HG03432 (cell line): ENCODE results near the gene TMEM74B.

ENCODE experiments used
- ATAC-seq: cut with Tn5 transposase; IDR thresholded peaks from one replicate; pipeline ENCODE4 v1.9.1; 2021; ENCODE audit warnings: mild to moderate bottlenecking, moderate library complexity; ENCODE audit not compliant: unreplicated experiment

The TMEM74B gene

DNA sequence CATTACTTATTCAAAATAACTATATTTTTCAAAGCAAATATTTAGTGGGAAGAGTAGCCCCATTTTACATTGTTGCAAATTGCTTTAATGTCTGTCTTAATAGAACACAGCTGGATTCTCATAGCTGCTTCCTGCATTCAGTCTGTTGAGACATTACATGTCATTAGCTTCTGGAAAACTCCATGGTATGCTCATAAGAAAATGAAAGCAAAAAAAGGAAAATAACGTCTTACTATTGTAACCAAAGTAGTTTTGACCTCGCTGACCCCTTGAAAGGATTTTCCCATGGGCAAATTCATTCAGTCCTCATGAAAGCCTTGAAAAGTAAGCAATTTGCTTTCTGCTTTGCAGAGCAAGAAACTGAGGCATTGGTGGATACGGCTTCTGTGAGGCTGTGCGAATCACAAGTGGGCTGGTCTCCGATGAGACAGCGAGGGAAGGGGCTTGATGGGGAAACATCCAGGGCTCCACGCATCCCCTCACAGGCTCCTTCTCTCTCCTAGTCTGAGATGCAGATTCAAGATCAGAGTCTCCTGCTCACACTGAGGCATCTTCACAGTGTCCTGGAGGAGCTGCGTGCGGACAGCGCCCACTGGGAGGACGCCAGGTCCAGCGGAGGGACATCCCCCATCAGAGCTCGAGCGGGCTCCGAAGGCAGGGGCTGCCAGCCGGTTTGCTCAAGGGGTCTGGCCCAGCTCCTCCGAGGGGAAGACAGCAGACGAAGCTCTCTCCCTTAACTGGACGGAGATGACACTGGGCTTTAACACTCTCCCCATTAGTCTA, 21.8 kb upstream of the TMEM74B start:
- no peak for ATAC-seq

DNA sequence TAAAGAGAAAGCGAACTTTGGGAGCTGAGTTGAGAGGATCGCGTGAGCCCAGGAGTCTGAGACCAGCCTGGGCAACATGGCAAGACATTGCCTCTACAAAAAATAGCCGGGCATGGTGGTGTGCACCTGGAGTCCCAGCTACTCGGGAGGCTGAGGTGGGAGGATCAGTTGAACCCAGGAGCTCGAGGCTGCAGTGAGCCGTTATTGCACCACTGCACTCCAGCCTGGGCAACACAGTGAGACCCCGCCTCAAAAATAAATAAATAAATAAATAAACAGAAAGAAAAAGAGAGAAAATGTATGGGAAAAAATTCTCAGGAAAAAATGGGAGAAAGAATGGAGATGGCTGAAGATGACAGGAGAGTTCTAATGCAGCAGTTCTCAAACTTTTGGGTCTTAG, 21.0 kb upstream of the TMEM74B start:
- ATAC-seq: no peak

DNA sequence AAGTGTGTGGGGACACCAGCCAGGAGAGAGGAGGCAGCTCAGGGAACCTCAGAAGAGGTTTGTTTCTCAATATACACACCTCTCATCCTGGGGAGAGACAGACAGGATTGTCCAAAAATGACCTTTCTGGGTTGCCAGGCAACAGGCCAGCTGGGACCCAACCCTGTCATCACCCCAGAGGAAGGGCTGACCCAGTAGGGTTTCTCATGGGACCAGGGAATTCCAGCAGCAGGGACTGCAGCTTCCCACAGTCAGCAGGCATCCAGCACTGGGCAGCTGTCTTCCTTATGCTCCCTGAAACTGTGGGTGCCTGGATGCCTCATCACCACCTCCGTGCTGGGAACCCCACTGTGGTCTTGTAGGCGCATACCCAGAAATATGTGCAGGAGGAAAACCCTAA, 19.8 kb upstream of the TMEM74B start:
- no peak for ATAC-seq

DNA sequence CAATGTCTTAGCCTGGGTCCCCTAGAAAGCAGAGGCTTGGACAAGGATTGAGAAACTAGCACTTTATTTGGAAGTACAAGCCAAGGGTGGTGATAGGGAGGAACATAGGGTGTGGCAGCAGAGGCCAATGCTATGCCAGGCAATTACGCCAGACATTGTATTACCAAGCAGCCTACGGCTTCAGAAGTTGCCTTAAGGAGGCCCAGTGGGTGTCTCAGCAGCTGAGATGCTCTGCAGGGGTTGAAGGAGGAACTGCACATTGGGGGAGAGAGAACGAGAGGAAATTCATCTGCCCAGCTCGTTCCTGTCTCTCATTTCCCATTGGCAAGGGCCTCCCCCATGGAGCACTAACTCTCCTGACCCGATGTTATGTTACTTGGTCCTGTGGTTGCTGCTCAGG, 19.3 kb upstream of the TMEM74B start:
- no peak for ATAC-seq

DNA sequence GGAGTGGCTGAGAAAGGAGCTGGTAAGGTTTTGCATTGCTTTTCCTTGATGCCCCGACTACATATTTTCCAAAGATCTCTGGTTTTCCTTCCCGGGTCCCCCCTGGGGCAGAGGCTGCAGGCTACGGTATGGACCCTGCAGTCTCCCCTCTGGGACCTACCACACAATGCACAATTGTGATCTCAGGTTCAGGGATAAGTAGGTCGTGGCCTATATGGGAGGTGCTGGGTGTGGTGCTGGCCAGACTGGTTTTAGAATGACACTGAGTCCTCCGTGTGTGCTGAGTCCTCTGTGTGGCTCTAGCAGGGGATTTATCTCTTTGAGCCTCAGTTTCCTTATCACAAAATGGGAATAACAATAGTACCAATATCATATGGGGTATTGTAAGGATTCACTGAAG, 18.8 kb upstream of the TMEM74B start:
- ATAC-seq: no peak

DNA sequence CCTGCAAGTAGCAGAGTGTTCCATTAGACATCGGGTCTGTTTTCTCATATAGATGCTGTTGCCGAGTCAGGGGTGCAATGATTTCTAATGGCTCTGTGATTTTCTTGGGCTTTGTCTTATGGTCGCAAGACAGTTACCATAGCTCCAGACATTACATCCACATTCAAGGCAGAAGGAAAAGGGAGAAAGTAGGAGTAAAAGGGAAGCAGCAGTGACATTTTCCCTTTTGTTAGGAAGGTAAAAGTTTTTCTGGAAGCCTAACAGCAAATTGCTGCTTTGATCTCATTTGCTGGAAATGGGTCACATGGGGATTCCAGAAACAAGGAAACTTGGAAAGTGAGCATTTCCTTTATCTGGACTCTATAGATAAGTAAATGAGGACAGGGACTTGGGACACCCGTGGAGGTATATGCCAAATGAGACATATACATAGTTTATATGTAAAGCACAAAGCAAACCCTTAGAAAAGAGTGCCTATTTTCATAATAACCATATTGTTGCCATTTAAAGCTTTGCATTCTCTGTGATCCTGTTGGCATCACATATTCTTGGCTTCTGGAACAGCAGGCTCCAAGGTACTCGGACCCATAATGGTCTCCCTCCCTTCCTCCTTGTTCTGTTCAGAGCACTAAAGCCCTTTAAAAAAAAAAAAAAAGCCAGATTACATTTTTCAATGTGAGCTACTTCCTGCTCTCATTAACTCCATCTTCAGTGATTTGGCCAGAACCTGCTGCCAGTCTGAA, 18.2 kb upstream of the TMEM74B start, which contains the start of gene C20orf202:
Gene C20orf202, plus strand, starts transcription at position 693 of the 743 bp plus-strand sequence. CDS start 132 bp downstream, outside the sequence.
- ATAC-seq: no peak

DNA sequence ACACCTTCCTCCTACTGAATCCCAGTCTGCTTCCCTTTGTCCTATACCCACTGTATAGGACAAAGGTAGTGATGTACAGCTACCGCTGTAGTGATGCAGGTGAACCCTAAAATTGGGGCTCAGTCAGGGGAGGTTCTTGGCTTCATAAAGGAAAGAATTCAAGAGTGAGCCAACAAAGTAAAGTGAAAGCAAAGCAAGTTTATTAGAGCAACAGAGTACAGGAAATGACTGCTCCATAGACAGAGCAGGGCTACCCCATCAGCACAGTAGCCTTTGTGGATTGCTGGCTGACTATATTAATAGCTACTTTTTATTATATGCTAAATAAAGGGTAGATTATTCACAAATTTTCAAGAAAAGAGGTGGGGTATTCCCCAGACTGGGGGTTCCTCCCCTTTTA, 15.2 kb upstream of the TMEM74B start:
- no peak for ATAC-seq

DNA sequence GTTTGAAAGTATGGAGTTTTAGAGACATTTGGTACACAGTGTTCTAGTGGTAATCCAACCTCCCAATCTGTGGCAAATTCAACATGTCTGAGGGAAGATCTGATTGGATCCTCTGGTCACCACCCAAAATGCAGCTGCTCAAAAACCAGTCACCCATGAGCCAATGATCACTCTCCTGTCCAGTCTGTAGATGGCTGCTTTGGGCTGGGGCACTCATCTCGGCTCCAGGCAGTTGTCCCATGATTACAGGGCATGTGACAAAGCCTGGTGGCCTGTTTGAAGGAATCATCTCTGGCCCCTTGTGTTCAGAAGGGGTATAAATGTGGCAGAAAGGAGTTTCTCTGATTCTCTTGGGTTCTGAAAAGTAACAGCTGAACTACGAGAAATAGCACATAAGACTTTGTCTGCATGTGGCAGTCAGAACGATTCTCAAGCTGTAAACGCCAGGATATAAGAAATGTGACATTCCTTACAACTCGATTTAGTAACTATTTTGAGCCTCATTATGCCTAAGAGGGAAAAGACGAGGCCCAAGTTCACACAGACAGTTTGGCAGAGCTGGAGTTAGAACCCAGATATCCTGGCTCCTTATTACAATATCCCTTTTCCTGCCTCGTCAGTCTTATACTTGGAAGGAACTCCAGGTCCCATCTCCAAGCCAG, 14.6 kb upstream of the TMEM74B start:
- no peak for ATAC-seq

DNA sequence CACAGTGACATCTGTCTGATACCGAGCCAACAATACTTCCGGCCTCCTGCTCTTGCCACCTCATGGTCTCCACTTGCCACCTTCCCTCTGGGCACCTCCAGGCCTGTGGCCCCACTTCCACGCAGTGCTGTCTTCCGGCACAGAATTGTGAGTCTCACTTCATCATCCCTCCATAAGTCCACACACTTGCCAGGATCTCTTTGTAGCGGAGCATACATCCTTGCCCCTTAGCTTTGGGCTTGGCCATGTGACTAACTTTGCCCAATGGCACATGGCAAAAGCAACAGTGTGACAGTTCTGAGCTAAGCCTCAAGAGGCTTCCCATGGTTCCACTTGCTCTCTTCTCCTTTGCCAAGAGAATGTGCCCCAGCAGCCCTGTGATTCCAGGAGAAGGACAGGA, 14.0 kb upstream of the TMEM74B start:
- ATAC-seq: no peak

DNA sequence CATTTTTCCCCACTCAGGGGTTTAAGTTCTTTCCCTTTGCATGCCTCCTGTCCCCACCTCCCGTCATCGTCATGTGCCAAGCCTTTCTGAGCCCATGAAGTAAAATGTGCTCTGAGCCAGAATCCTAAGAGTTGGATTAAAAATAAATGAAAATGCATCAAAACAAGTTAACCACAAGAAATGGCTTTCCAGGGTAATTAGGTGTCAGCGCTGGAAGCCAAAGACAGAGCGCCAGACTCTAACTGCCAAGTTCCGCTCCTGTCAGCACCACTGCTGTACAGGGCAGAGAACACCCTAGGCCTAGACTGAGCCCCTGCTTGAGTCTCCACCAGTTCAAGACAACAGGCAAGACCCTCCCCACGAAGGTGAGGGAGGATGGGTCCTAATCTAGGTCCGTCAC, 13.0 kb upstream of the TMEM74B start:
- ATAC-seq: no peak

DNA sequence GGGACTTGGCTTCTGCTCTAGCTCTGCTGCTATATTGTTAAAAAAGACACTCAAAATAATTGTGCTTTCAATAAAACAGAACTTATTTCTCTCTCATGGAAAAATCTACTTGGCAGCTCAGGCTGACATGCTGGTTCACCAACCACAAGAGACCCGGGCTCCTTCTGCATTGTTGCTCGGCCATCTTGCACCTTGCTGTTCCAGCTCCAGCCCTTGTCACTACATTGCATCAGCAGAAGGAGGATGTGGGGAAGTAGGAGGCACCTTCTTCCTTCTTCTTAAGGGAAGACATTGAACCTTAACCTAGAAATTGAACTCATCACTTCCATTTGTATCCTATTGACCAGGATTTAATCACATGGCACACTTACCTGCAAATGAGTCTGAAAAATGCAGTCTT, 11.9 kb upstream of the TMEM74B start:
- no peak for ATAC-seq

DNA sequence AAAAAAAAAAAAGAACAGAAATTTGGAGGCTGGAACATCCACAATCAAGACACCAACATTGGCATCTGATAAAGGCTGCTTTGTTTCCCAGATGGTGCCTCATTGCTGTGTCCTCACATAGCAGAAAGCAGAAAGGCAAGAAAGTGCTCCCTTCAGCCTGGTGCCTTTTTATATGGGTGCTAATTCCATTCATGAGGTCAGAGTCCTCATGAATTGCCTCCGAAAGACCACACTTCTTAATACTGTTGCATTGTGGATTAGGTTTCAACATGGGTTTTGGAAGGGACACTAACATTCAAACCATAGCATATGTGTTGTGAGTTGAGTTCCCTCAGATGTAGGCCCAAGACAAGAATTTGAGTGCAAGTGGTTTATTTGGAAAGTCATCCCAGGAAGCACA, 10.4 kb upstream of the TMEM74B start:
- ATAC-seq: no peak

DNA sequence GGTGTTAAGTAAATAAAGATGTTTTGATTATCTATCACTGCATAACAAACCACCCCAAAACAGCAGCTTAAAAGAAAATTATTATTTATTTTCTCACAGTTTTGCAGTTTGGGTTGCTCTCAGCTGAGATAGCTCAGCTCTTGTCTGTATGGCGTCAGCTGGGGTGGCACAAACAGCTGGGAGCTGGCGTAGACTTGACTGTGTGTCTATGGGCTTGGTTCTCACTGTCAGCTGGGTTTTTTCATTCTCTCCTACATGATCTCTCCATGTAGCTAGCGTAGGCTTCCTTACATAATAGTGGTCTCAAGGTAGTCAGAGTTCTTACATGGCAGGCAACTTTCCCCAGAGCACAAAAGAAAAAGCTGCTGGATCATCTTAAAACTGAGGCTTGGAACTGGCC, 6.5 kb upstream of the TMEM74B start:
- ATAC-seq: no peak

DNA sequence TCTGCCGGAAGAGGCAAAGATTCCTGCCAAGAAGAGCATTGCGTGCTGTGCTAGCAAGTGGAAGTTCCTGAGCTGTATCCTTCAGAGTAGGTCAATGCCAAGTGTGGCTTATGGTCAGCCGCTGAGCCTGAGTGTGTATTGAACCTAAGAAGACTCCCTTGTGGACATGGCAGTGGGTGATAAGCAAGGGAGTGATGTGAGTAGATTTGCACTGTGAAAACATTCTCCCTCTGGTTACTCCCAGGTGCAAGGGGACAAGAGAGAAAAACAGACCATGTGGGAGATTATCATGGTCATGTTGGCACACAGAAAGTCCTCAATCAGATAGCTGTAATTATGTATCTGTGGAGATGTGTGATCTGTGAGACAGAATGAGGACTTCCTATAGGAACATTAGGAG, 6.1 kb upstream of the TMEM74B start:
- no peak for ATAC-seq

DNA sequence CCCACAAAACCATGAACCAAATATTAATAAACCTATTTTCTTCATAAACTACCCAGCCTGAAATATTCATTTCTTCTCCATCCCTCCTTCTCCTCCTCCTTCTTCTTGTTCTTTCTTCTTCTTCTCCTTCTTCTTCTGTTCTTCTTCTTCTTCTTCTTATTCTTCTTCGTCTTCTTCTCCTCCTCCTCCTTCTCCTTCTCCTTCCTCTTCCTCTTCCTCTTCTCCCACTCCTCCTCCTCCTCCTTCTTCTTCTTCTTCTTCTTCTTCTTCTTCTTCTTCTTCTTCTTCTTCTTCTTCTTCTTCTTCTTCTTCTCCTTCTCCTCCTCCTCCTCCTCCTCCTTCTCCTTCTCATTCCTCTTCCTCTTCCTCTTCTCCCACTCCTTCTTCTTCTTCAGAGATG, 5.0 kb upstream of the TMEM74B start:
- ATAC-seq: no peak

DNA sequence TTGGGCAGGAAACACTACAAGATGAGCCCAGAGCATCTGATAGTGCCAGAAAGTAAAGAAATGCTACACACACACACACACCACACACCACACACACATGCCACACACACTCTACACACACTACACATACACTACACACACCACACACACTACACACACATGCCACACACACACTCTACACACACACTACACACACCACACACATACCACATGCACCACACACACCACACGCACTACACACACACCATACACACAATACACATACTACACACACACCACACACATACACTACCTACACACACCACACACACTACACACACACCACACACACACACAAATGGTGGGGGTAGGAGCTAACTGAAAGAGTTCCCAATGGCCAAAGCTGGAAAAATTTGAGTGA, 3.6 kb upstream of the TMEM74B start:
- ATAC-seq: no peak

DNA sequence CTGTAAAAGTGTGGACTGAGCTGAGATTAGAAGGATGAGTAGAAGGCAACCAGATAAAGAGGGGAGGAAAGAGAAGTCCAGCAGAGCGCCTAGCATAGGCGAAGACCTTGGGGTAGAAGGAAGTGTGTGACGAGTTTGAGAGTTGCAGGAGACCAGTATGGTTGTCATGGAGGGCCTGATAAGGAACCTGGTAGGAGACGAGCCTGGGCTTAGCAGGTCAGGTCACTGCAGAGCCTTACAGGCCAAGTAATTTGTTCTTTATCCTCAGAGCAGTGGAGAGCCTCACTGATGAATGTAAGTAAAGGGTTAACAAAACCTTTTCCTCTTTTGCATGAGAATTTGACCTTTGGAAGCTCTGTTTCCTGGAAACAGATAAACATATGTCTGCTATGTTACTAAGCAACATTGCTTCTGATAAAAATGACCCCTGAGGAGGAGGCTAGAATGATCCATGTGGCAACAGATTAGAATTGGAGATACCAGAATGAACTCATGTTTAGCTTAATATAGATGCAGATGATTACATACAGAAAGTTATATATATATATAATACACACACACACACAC, 2.9 kb upstream of the TMEM74B start:
- ATAC-seq: no peak

DNA sequence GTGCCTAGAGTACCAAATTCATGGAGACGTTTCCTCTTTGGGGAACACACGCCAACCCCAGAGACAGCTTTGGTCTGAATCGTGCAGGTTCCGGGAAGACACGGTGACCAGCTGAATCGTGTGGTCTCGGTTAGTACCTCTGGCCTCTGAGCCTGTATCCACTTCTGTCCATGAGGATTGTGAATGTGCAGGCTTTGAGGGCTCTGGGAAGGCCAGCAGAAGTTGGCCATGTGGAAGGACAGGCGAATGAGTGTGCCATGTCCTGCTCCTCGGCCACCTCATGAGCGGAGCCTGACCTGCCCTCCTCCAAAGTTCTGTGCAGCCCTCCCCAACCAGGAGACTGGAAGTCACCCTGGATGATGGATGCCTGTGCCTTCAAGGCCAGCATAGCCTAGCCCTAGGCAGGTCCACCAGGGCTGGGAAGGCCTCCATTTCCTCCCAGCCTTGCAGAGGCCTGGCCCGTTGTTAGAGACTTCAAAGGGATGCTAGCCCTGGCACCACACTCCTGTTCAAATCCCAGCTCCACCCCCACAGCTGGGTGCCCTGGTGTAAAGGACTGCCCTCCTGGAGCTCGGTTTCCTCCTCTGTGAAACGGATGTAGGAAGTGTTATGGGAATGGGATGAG, 1.7 kb upstream of the TMEM74B start:
- no peak for ATAC-seq

DNA sequence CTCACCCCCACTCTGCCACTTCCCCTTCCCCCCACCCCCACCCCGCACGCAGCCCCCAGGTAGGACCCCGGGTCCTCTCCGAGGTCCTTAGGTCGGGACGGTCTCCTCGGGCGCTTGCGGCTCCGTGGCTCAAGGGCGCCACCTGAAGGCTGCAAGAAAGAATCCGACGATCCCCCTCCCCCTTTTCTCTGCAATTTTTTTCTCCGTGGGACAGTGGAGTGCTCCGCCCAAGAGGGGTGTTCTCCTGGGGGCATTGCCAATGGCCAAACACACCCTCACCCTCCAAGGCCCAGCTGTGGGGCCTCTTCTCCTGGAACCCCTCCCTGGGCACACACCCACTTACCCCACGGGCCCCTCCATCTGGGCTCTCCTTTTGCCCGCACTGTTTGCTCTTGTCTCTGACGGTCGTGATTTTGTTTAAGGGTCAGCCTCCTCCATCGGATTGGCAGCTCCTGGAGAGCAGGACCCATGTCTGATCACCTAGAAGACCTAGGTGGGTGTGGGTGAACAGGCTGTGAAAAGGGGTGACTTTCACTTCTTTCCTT, 1.1 kb upstream of the TMEM74B start:
- no peak for ATAC-seq

DNA sequence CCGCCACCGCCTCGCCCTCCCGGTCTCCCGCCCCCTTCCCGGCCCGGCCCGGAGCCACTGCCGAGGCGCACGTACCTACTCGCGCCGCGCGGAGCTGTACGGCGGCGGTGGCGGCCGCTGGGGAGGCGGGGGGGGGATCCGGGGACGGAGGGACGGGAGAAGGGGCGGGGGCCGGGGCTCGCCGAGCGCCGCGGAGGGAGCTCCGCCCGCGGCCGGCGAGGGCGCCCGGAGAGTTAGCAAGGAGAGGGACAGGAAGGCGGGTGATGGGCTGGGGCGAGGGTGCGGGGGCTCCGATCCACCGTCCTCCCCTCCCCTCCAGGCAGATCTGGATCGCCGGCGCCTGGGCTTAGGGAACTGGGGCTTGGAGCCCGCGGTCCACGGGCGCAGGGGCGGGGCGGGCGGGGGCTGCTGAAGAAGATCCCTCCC, 548 bp upstream of the TMEM74B start:
- no peak for ATAC-seq

DNA sequence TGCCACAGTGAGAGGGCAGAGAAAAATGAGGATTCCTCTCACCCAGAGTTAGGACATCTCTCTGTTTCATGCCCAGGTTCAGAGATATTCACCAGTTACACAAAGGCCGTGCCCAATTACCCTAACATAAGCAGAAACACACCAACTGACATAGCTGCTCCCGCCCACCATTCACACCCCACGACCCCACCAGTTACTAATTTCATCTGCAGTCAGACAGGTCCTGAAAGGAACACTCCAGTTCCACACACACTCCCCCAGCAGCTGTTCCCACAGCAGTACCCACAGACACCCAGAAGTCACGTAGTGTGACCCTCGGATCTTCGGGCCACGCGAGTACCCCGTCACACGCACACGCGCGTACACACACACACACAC, 532 bp downstream of the TMEM74B start:
- ATAC-seq: no peak
